ENCODE results near the gene USE1. TPM values are rescaled to one million over a fixed set of nuclear protein-coding genes. Genes with fewer than 3 reads are reported as not detected.

USE1 gene
- total RNA-seq (2012; rRNA removed), result 17.2 and 18.1 TPM in 2 replicates
- polyA plus RNA-seq (2012; rRNA removed), result 24.2 and 28.7 TPM in 2 replicates
- 34.3 and 38.4 TPM in 2 replicates for polyA plus RNA-seq (2012; cell fraction: cytosol; rRNA removed)
- 59.3 and 74.9 TPM in 2 replicates for polyA plus RNA-seq (2012; cell fraction: nucleus; rRNA removed; ENCODE audit: low replicate concordance)
- percentile 74 among the genes with signal in this experiment for Bru-seq, nascent RNA
- percentile 80 among the genes with signal in this experiment for BruChase-seq, experiment 1, labeled RNA remaining after a 6-hour chase
- percentile 69 among the genes with signal in this experiment for BruChase-seq, experiment 2, labeled RNA remaining after a 2-hour chase
- long read RNA-seq, partial matches to known transcripts, result 3 of 11 reads
- long read RNA-seq, other reads (novel, unspliced or antisense), result 6 of 11 reads

GRCh38 chr19:17215127-17215971, at the start of gene USE1:
TSS of gene USE1 (plus strand) at chr19:17215357. CDS start at chr19:17215406, 49 bp downstream.
- no peaks in the 10 kb centered on the region for H3K27me3 ChIP-seq (ENCODE audit: control insufficient read depth, insufficient read depth, low read length)
- no peak for TF ChIP-seq RFX5 (IDR thresholded peaks at IDR 0.05; ENCODE audit: low read depth, low read length)
- TF ChIP-seq MXI1 (IDR thresholded peaks at IDR 0.05; ENCODE audit: borderline replicate concordance, low read depth, low read length), result peak; percentile 56; the same call in 1 of the 2 replicates
- peak; percentile 33; the same call in 1 of the 2 replicates for TF ChIP-seq ELK1 (IDR thresholded peaks at IDR 0.05; ENCODE audit: borderline replicate concordance, low read depth, low read length)
- 0 out of 2 replicates have a peak, but pooled peaks have one; percentile 3 for TF ChIP-seq BHLHE40 (IDR thresholded peaks at IDR 0.05; ENCODE audit: low read depth, low read length)
- TF ChIP-seq MAZ (IDR thresholded peaks at IDR 0.05; ENCODE audit: borderline replicate concordance, low read depth, low read length), result peak; percentile 43; the same call in 1 of the 2 replicates
- TF ChIP-seq POLR2A (IDR thresholded peaks at IDR 0.05; ENCODE audit: low read depth, low read length), result peak; percentile 89
- TF ChIP-seq NFE2L2 (IDR thresholded peaks at IDR 0.05; ENCODE audit: low read depth, low read length), result 0 out of 2 replicates have a peak, but pooled peaks have one; percentile 2
- no peak for TF ChIP-seq MAFK (IDR thresholded peaks at IDR 0.05; ENCODE audit: low read depth, low read length)
- DNase-seq (peak; percentile 86), ATAC-seq (ENCODE audit: low read depth) (peak; percentile 94)
- peak within 1 kb of the TSS; percentile 72; the same call in 1 of the 2 replicates for H2BK20ac ChIP-seq (ENCODE audit: low read depth, low read length)
- ChIA-PET POLR2A (ENCODE audit: unreplicated experiment) (interaction anchor here (0.5 to 1.0 kb wide), 3 partner anchors 52 to 1064 kb away, joined by 4 to 14 read pairs (median 4); partner anchors contain the start of gene BABAM1), CTCF (interaction anchor here (0.7 kb wide), 1 partner anchor 1407 kb away, joined by 4 read pairs; no protein-coding TSS in a partner anchor)
- H3K4ac ChIP-seq (ENCODE audit: low read depth, low read length), result peak within 1 kb of the TSS; percentile 98
- H3K9me1 ChIP-seq (ENCODE audit: insufficient read depth, low read length), result peaks cover 9% of the 10 kb centered on the region
- H3K9me3 ChIP-seq (ENCODE audit: control insufficient read depth, insufficient read depth, low read length), result no peaks in the 10 kb centered on the region
- H4K91ac ChIP-seq (ENCODE audit: insufficient read depth, low read depth, low read length), result peak within 1 kb of the TSS; percentile 98
- no peaks in the 10 kb centered on the region for H4K20me1 ChIP-seq (ENCODE audit: insufficient read depth, low read length)
- H3K14ac ChIP-seq (replicated peaks; ENCODE audit: low read depth, low read length), result peak within 1 kb of the TSS; percentile 100
- peak within 1 kb of the TSS; percentile 87 for H2BK5ac ChIP-seq (ENCODE audit: low read depth, low read length, poor library complexity, severe bottlenecking)
- peak within 1 kb of the TSS; percentile 92 for H3K27ac ChIP-seq (ENCODE audit: insufficient read depth, low read length)
- peak within 1 kb of the TSS; percentile 87 for H3K56ac ChIP-seq (ENCODE audit: extremely low read depth, insufficient read depth, low read length)
- H3K36me3 ChIP-seq (ENCODE audit: control insufficient read depth, insufficient read depth, low read length), result peaks cover 49% of the 10 kb centered on the region
- peak within 1 kb of the TSS; percentile 96 to 100 for H4K8ac ChIP-seq (ENCODE audit: low read depth in 2 of 2, low read length in 2 of 2)
- peaks cover 16 to 19% of the 10 kb centered on the region in 2 experiments; a peak in 3 of 4 replicates for H3K79me1 ChIP-seq (ENCODE audit: low read depth in 1 of 2, low read length in 2 of 2)
- H2AK9ac ChIP-seq (replicated peaks; ENCODE audit: low read depth, low read length, poor library complexity), result peak within 1 kb of the TSS; percentile 99
- dilution Hi-C loops (cut with HindIII; ENCODE audit: low sequenced_read_pairs, unreplicated experiment), result no loop called here
- H3K4me1 ChIP-seq (ENCODE audit: control insufficient read depth, insufficient read depth, low read length), result peaks cover 12% of the 10 kb centered on the region
- peak within 1 kb of the TSS; percentile 96 for H4K5ac ChIP-seq (ENCODE audit: low read depth, low read length)
- 2% methylated on average over 24 of the region's 56 CpGs; no CpG with 5 or more reads in 1 of the 2 experiments for WGBS, 2 experiments (ENCODE audit: extremely low coverage in 2 of 2, insufficient read length in 1 of 2)
- peak within 1 kb of the TSS; percentile 96 for H3K23ac ChIP-seq (ENCODE audit: low read depth, low read length)
- intact Hi-C loops (cut with micrococcal nuclease), result no loop called here
- peak within 1 kb of the TSS; percentile 100 for H2AK5ac ChIP-seq (ENCODE audit: low read depth, low read length)
- H3K18ac ChIP-seq (ENCODE audit: low read depth, low read length), result peak within 1 kb of the TSS; percentile 63
- H3K4me2 ChIP-seq (ENCODE audit: low read depth, low read length), result peak within 1 kb of the TSS; percentile 78
- H2BK120ac ChIP-seq (ENCODE audit: low read depth, low read length), result peak within 1 kb of the TSS; percentile 94
- in situ Hi-C loops (cut with MboI; ENCODE audit: low sequenced_read_pairs), result no loop called here
- peak within 1 kb of the TSS; percentile 83; the same call in 1 of the 3 replicates for H2BK15ac ChIP-seq (ENCODE audit: low read depth, low read length)
- H2AFZ ChIP-seq (replicated peaks; ENCODE audit: low read length, poor library complexity), result peak within 1 kb of the TSS; percentile 99
- no TSS peak for BruUV-seq (replicated peaks)
- H3K4me3 ChIP-seq (ENCODE audit: insufficient read depth, low read depth, low read length), result peak within 1 kb of the TSS; percentile 65
- peak within 1 kb of the TSS; percentile 77 for H3K9ac ChIP-seq (ENCODE audit: low read depth, low read length)

Measured in IMR-90 (cell line).